Measurements from ENCODE around the gene BAZ1B. TPM values are rescaled to one million over a fixed set of nuclear protein-coding genes. Genes with fewer than 3 reads are reported as not detected.
"Not testable (repeated sequence)": the region's sequence is repeated elsewhere in the genome, so short reads cannot be mapped to it uniquely, and the experiment has no call there.

BAZ1B gene
- total RNA-seq, 1 donor from 2014 or later: 134 TPM

DNA sequence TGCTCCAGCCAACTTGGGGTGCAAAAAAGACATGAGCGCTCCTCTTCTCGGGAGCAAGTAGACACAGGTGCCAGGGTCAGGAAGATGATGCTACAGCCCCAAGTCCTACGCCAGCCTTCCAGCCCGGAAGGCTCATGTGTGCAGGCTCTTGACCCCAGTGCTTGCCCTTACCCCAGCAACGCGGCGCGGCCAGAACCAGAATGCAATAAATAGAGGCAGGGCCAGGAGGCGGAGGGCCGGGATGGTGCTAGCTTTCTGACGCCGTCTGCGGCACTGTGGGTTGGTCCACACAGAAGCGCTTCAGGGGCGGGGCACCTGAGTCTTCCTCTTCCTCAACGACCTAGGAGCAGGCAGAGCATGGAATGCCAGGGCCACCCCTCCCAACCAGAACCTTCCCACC lies 15.0 kb upstream of the BAZ1B start:
- no peak for DNase-seq (ENCODE audit: low read depth, low spot score)
- no peaks in the 10 kb centered on the region for H3K9me3 Mint-ChIP-seq
- H3K4me3 Mint-ChIP-seq: no peak overlapping the region
- H3K27me3 Mint-ChIP-seq (ENCODE audit: low read depth): no peaks in the 10 kb centered on the region
- H3K36me3 Mint-ChIP-seq (ENCODE audit: low read depth): peaks cover 20% of the 10 kb centered on the region
- TF ChIP-seq, protein P1, sequence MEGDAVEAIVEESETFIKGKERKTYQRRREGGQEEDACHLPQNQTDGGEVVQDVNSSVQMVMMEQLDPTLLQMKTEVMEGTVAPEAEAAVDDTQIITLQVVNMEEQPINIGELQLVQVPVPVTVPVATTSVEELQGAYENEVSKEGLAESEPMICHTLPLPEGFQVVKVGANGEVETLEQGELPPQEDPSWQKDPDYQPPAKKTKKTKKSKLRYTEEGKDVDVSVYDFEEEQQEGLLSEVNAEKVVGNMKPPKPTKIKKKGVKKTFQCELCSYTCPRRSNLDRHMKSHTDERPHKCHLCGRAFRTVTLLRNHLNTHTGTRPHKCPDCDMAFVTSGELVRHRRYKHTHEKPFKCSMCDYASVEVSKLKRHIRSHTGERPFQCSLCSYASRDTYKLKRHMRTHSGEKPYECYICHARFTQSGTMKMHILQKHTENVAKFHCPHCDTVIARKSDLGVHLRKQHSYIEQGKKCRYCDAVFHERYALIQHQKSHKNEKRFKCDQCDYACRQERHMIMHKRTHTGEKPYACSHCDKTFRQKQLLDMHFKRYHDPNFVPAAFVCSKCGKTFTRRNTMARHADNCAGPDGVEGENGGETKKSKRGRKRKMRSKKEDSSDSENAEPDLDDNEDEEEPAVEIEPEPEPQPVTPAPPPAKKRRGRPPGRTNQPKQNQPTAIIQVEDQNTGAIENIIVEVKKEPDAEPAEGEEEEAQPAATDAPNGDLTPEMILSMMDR (conservative IDR thresholded peaks at IDR 0.05): no peak
- peak overlapping the region; percentile 94 for H3K27ac Mint-ChIP-seq (ENCODE audit: unreplicated experiment)
- no peaks in the 10 kb centered on the region for H3K4me1 Mint-ChIP-seq

DNA sequence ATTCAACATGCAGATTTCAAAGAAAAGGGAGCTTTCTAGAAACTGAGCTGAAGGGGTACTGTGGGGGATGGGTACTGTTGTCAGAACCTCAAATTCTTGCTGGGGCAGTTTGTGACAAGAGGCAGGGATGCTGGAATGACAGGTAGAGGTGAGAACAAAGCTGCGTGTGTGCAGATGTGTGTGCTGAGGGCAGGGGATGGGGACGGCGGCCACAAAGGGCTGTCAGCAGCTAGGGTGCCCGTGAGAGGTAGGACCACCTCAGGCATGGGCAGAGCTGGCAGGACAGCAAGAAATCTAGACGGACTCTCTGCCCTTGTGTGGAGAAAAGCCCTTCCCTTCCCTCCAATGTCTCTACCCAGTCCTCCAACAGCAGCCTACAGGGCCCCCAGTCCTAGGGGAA lies 14.4 kb upstream of the BAZ1B start:
- Mint-ChIP-seq H3K27me3 (ENCODE audit: low read depth) (no peaks in the 10 kb centered on the region), H3K9me3 (no peaks in the 10 kb centered on the region), H3K4me3 (no peak overlapping the region), H3K36me3 (ENCODE audit: low read depth) (peaks cover 16% of the 10 kb centered on the region), H3K4me1 (no peaks in the 10 kb centered on the region), H3K27ac (ENCODE audit: unreplicated experiment) (no peak overlapping the region)
- TF ChIP-seq, protein P1 (conservative IDR thresholded peaks at IDR 0.05): no peak
- no peak for DNase-seq (ENCODE audit: low read depth, low spot score)

DNA sequence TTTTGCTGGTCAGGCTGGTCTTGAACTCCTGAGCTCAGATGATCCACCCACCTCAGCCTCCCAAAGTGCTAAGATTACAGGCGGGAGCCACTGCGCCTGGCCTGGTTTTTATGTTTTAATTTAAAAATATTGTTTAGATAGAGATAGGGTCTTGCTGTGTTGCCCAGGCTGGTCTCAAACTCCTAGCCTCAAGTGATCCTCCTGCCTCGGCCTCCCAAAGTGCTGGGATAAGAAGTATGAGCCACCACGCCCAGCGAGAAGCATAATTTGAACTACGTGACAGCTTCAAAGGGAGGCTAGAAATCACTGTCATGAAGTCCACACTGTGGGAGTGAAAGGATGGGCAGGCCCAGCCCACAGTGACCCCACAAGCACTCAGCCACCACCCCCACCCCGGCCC lies 13.8 kb upstream of the BAZ1B start:
- DNase-seq (ENCODE audit: low read depth, low spot score); H3K4me1 Mint-ChIP-seq; H3K4me3 Mint-ChIP-seq; H3K9me3 Mint-ChIP-seq; H3K27ac Mint-ChIP-seq (ENCODE audit: unreplicated experiment); H3K27me3 Mint-ChIP-seq (ENCODE audit: low read depth): not testable (repeated sequence)
- peaks cover 13% of the 10 kb centered on the region for H3K36me3 Mint-ChIP-seq (ENCODE audit: low read depth)

DNA sequence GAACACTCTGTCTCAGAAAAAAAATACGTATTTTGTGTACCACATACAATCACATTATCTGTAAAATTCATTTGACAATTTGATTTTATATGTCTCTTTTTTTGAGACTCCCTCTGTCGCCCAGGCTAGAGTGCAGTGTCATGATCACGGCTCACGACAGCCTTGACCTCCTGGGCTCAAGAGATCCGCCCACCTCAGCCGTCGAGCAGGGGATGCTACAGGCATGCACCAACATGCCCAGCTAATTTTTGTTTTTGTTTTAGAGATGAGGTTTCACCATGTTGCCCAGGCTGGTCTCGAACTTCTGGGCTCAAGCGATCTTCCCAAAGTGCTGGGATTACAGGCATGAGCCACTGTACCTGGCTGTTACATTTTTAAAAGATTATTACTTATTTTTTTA lies 11.6 kb upstream of the BAZ1B start:
- H3K36me3 Mint-ChIP-seq (ENCODE audit: low read depth): peaks cover 16% of the 10 kb centered on the region
- no peaks in the 10 kb centered on the region for H3K27me3 Mint-ChIP-seq (ENCODE audit: low read depth)
- no peaks in the 10 kb centered on the region for H3K4me1 Mint-ChIP-seq
- TF ChIP-seq, protein P1 (conservative IDR thresholded peaks at IDR 0.05): no peak
- peak overlapping the region; percentile 27 for H3K27ac Mint-ChIP-seq (ENCODE audit: unreplicated experiment)
- no peak for DNase-seq (ENCODE audit: low read depth, low spot score)
- no peaks in the 10 kb centered on the region for H3K9me3 Mint-ChIP-seq
- H3K4me3 Mint-ChIP-seq: no peak overlapping the region

DNA sequence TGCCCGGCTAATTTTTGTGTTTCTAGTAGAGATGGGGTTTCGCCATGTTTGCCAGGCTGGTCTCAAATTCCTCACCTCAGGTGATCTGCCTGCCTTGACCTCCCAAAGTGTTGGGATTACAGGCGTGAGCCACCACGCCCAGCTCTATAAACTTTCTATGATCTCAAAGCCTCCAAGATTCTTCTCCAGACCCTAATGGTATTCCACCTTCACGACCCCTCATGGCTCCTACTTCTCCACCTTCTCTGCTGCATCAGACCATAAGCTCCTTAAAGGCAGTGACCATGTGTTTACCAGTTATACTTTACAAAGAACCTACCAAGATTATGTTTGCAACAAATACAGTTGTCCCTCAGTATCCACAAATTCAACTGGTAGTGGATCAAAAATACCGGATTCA lies 10.1 kb upstream of the BAZ1B start:
- H3K4me1 Mint-ChIP-seq: peaks cover under 1% of the 10 kb centered on the region
- no peaks in the 10 kb centered on the region for H3K27me3 Mint-ChIP-seq (ENCODE audit: low read depth)
- peak overlapping the region; percentile 16 for H3K27ac Mint-ChIP-seq (ENCODE audit: unreplicated experiment)
- H3K9me3 Mint-ChIP-seq: no peaks in the 10 kb centered on the region
- DNase-seq (ENCODE audit: low read depth, low spot score): no peak
- TF ChIP-seq, protein P1 (conservative IDR thresholded peaks at IDR 0.05): no peak
- H3K36me3 Mint-ChIP-seq (ENCODE audit: low read depth): peaks cover 12% of the 10 kb centered on the region
- H3K4me3 Mint-ChIP-seq: no peak overlapping the region

DNA sequence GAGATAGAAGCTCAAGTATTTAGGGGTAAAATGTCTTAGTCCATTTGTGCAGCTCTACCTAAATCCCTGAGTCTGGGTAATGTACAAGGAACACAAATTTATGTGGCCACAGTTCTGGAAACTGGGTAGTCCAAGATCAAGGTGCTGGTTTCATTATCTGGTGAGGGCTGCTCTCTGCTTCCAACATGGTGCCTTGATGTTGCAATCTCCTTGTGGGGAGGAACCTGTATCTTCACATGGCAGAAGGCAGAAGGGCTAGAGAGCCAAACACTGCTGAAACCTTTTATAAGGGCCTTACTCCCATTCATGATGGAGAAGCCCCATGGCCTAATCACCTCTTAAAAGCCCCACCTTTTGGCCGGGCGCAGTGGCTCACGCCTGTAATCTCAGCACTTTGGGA lies 8.7 kb upstream of the BAZ1B start:
- Mint-ChIP-seq H3K4me1 (peaks cover 5% of the 10 kb centered on the region), H3K36me3 (ENCODE audit: low read depth) (peaks cover 7% of the 10 kb centered on the region), H3K27me3 (ENCODE audit: low read depth) (no peaks in the 10 kb centered on the region), H3K9me3 (no peaks in the 10 kb centered on the region), H3K4me3 (no peak overlapping the region), H3K27ac (ENCODE audit: unreplicated experiment) (no peak overlapping the region)
- TF ChIP-seq, protein P1 (conservative IDR thresholded peaks at IDR 0.05): no peak
- DNase-seq (ENCODE audit: low read depth, low spot score): no peak
